ENCODE data around the gene PACSIN1. TPM values are rescaled to one million over a fixed set of nuclear protein-coding genes. Genes with fewer than 3 reads are reported as not detected.

The PACSIN1 gene
- total RNA-seq, 1 donor from 2014 or later = 0.18 TPM

GRCh38 chr6:34526241-34526972 is 60.5 kb downstream of the PACSIN1 start:
- intact Hi-C loops (cut with micrococcal nuclease) = loop anchor here (2.0 to 5.0 kb wide), 3 partner anchors 100 to 289 kb away; partner anchors contain the start of genes HMGA1 and RPS10

- intact Hi-C loops (cut with micrococcal nuclease) = loop anchor here (1.0 to 5.0 kb wide), 4 partner anchors 82 to 290 kb away; partner anchors contain the start of genes HMGA1 and RPS10
Measured at GRCh38 chr6:34526992-34527728, 61.3 kb downstream of the PACSIN1 start.

GRCh38 chr6:34527751-34528670 is 62.1 kb downstream of the PACSIN1 start:
- intact Hi-C loops (cut with micrococcal nuclease) = loop anchor here (1.0 to 5.0 kb wide), 4 partner anchors 81 to 291 kb away; partner anchors contain the start of genes HMGA1 and RPS10

- intact Hi-C loops (cut with micrococcal nuclease) = loop anchor here (5.0 kb wide), 1 partner anchor 292 kb away; the partner anchor contains the start of gene HMGA1
Measured at GRCh38 chr6:34528996-34529664, 63.3 kb downstream of the PACSIN1 start.

GRCh38 chr6:34529665-34530327 is 63.9 kb downstream of the PACSIN1 start:
- intact Hi-C loops (cut with micrococcal nuclease) = loop anchor here (5.0 kb wide), 1 partner anchor 292 kb away; the partner anchor contains the start of gene HMGA1

GRCh38 chr6:34530753-34531365 is 65.0 kb downstream of the PACSIN1 start:
- intact Hi-C loops (cut with micrococcal nuclease) = no loop called here

GRCh38 chr6:34531580-34532201 is 65.8 kb downstream of the PACSIN1 start:
- intact Hi-C loops (cut with micrococcal nuclease) = no loop called here

- intact Hi-C loops (cut with micrococcal nuclease) = no loop called here
Measured at GRCh38 chr6:34532230-34532629, 66.4 kb downstream of the PACSIN1 start.

- intact Hi-C loops (cut with micrococcal nuclease) = no loop called here
Measured at GRCh38 chr6:34534146-34534545, 68.3 kb downstream of the PACSIN1 start.

GRCh38 chr6:34534656-34535055 is 68.8 kb downstream of the PACSIN1 start:
- intact Hi-C loops (cut with micrococcal nuclease) = no loop called here

- intact Hi-C loops (cut with micrococcal nuclease) = no loop called here
Measured at GRCh38 chr6:34535199-34535598, 69.3 kb downstream of the PACSIN1 start.

- intact Hi-C loops (cut with micrococcal nuclease) = no loop called here
Measured at GRCh38 chr6:34535646-34536045, 69.8 kb downstream of the PACSIN1 start.

- intact Hi-C loops (cut with micrococcal nuclease) = no loop called here
Measured at GRCh38 chr6:34536251-34536958, 70.5 kb downstream of the PACSIN1 start.

- intact Hi-C loops (cut with micrococcal nuclease) = no loop called here
Measured at GRCh38 chr6:34536959-34537848, 71.3 kb downstream of the PACSIN1 start.

- intact Hi-C loops (cut with micrococcal nuclease) = no loop called here
Measured at GRCh38 chr6:34537922-34538550, 72.2 kb downstream of the PACSIN1 start.

GRCh38 chr6:34538581-34538980 is 72.7 kb downstream of the PACSIN1 start:
- intact Hi-C loops (cut with micrococcal nuclease) = no loop called here

GRCh38 chr6:34539181-34539580 is 73.3 kb downstream of the PACSIN1 start:
- intact Hi-C loops (cut with micrococcal nuclease) = no loop called here

Measured in T-helper 2 cell treated with Interferon-gamma antibody and Interleukin-4, amounts not matched to agents 100 ng/mL and 5 ng/mL, for 36 hours (primary cell).